MCF 10A (cell line): ENCODE measurements around the gene SH3TC1. TPM values are rescaled to one million over a fixed set of nuclear protein-coding genes. Genes with fewer than 3 reads are reported as not detected.

Experiments used
- BruUV-seq: library from RNA; stranded (reverse); fragments of 400-500 nt; replicated peaks from 2 replicates; lab custom pipeline; 2021; lab: Mats Ljungman, UMichigan
- CTCF ChIA-PET: fragments of 300-600 bp; sonication (Branson Sonifier 250); formaldehyde crosslinking; extraction: SDS; loops from one replicate; lab custom pipeline; 2021; ENCODE audit warnings: antibody characterized with exemption, inconsistent platforms; lab: Yijun Ruan, JAX
- POLR2A ChIA-PET: fragments of 300-600, 350-650 bp; sonication (Branson Sonifier 250); formaldehyde crosslinking; extraction: SDS; loops from one replicate; lab custom pipeline; 2020; ENCODE audit warnings: antibody characterized with exemption, inconsistent platforms; lab: Yijun Ruan, JAX
- DNase-seq: peaks from one replicate; pipeline ENCODE4 v3.0.0-alpha.2; 2018; ENCODE audit not compliant: unreplicated experiment
- H3K27ac Mint-ChIP-seq: one replicate; pipeline ENCODE4 v1.8.0; 2022; ENCODE audit warnings: mild to moderate bottlenecking, low read depth, mixed read lengths; ENCODE audit not compliant: unreplicated experiment
- H3K27me3 Mint-ChIP-seq: one replicate; pipeline ENCODE4 v1.8.0; 2022; ENCODE audit warnings: mixed read lengths; ENCODE audit not compliant: insufficient read depth, unreplicated experiment
- H3K36me3 Mint-ChIP-seq: one replicate; pipeline ENCODE4 v1.8.0; 2022; ENCODE audit warnings: mild to moderate bottlenecking, moderate library complexity, mixed read lengths; ENCODE audit not compliant: insufficient read depth, unreplicated experiment
- H3K4me1 Mint-ChIP-seq: one replicate; pipeline ENCODE4 v1.8.0; 2022; ENCODE audit warnings: mixed read lengths; ENCODE audit not compliant: insufficient read depth, unreplicated experiment
- H3K4me3 Mint-ChIP-seq: one replicate; pipeline ENCODE4 v1.8.0; 2022; ENCODE audit warnings: mild to moderate bottlenecking, moderate library complexity, mixed read lengths; ENCODE audit not compliant: unreplicated experiment
- H3K9me3 Mint-ChIP-seq: one replicate; pipeline ENCODE4 v1.8.0; 2022; ENCODE audit warnings: mixed read lengths; ENCODE audit not compliant: unreplicated experiment
- CTCF ChIP-seq: fragments of 200-600 bp; IDR thresholded peaks from one replicate; pipeline ENCODE4 v1.8.0; 2022; ENCODE audit warnings: antibody characterized with exemption, mild to moderate bottlenecking; ENCODE audit not compliant: unreplicated experiment
- intact Hi-C: fragments of 100-400 bp; cut with micrococcal nuclease; formaldehyde crosslinking; loops from 2 replicates; pipeline ENCODE4 v1.14.1; 2022
- total RNA-seq: library from RNA; stranded (reverse); gene quantifications from 2 replicates; pipeline ENCODE4 v1.2.3, GENCODE V29; 2022

Gene SH3TC1
- total RNA-seq, 1 experiment from 2014 or later, result 28.8 TPM

- H3K4me1 Mint-ChIP-seq, result peaks cover 20% of the 10 kb centered on the region
- no peak overlapping the region for H3K4me3 Mint-ChIP-seq
- POLR2A ChIA-PET, result no interaction called here
- no peaks in the 10 kb centered on the region for H3K27me3 Mint-ChIP-seq
- no TSS peak for BruUV-seq
- TF ChIP-seq CTCF, result no peak
- DNase-seq, result no peak
- H3K36me3 Mint-ChIP-seq, result peaks cover 17% of the 10 kb centered on the region
- H3K9me3 Mint-ChIP-seq, result no peaks in the 10 kb centered on the region
- intact Hi-C loops, result no loop called here
- no peak overlapping the region for H3K27ac Mint-ChIP-seq
- CTCF ChIA-PET, result interaction anchor here (1.0 to 5.9 kb wide), 3 partner anchors 18 to 185 kb away, joined by 3 to 34 read pairs (median 3); no protein-coding TSS in a partner anchor
Observed at GRCh38 chr4:8217871-8218270, 18.8 kb downstream of the SH3TC1 start.

- Mint-ChIP-seq H3K27ac (no peak overlapping the region), H3K4me3 (no peak overlapping the region), H3K9me3 (no peaks in the 10 kb centered on the region), H3K36me3 (peaks cover 22% of the 10 kb centered on the region), H3K27me3 (no peaks in the 10 kb centered on the region), H3K4me1 (peaks cover 20% of the 10 kb centered on the region)
- no TSS peak for BruUV-seq
- DNase-seq, result no peak
- no peak for TF ChIP-seq CTCF
- intact Hi-C loops, result no loop called here
- ChIA-PET POLR2A (no interaction called here), CTCF (interaction anchor here (5.9 kb wide), 1 partner anchor 42 kb away, joined by 34 read pairs; no protein-coding TSS in a partner anchor)
Observed at GRCh38 chr4:8218371-8219031, 19.4 kb downstream of the SH3TC1 start.

- intact Hi-C loops, result no loop called here
- H3K36me3 Mint-ChIP-seq, result peaks cover 27% of the 10 kb centered on the region
- H3K27me3 Mint-ChIP-seq, result no peaks in the 10 kb centered on the region
- H3K9me3 Mint-ChIP-seq, result no peaks in the 10 kb centered on the region
- ChIA-PET CTCF (interaction anchor here (5.9 kb wide), 1 partner anchor 43 kb away, joined by 34 read pairs; no protein-coding TSS in a partner anchor), POLR2A (no interaction called here)
- DNase-seq, result no peak
- no peak for TF ChIP-seq CTCF
- no peak overlapping the region for H3K4me3 Mint-ChIP-seq
- no peak overlapping the region for H3K27ac Mint-ChIP-seq
- peaks cover 20% of the 10 kb centered on the region for H3K4me1 Mint-ChIP-seq
- no TSS peak for BruUV-seq
Observed at GRCh38 chr4:8219236-8219635, 20.1 kb downstream of the SH3TC1 start.

GRCh38 chr4:8220661-8221450, 21.8 kb downstream of the SH3TC1 start:
- TF ChIP-seq CTCF, result no peak
- H3K36me3 Mint-ChIP-seq, result peaks cover 25% of the 10 kb centered on the region
- ChIA-PET POLR2A (interaction anchor here (0.5 to 1.3 kb wide), 5 partner anchors 14 to 1630 kb away, joined by 3 to 7 read pairs (median 3); no protein-coding TSS in a partner anchor), CTCF (interaction anchor here (0.5 to 1.0 kb wide), 4 partner anchors 21 to 217 kb away, joined by 3 to 4 read pairs (median 4); no protein-coding TSS in a partner anchor)
- no peaks in the 10 kb centered on the region for H3K27me3 Mint-ChIP-seq
- BruUV-seq, result no TSS peak
- no peaks in the 10 kb centered on the region for H3K9me3 Mint-ChIP-seq
- H3K4me3 Mint-ChIP-seq, result no peak overlapping the region
- DNase-seq, result no peak
- intact Hi-C loops, result no loop called here
- H3K27ac Mint-ChIP-seq, result no peak overlapping the region
- peaks cover 12% of the 10 kb centered on the region for H3K4me1 Mint-ChIP-seq
